ENCODE results near the gene CDK5RAP1. TPM values are rescaled to one million over a fixed set of nuclear protein-coding genes. Genes with fewer than 3 reads are reported as not detected.

Gene CDK5RAP1
- total RNA-seq, 2 donors from 2014 or later, result 26.2 to 26.3 TPM

- Histone ChIP-seq H3K27ac (no peak overlapping the region), H3K4me1 (ENCODE audit: control insufficient read depth in 1 of 2, low read depth in 2 of 2) (no peaks in the 10 kb centered on the region), H3K27me3 (replicated peaks; ENCODE audit: insufficient read depth) (no peaks in the 10 kb centered on the region), H3K9me3 (no peaks in the 10 kb centered on the region), H3K36me3 (no peaks in the 10 kb centered on the region), H3K4me3 (no peak overlapping the region)
- no peak for ATAC-seq (ENCODE audit: insufficient number of reproducible peaks, low FRiP score, low read depth)
- TF ChIP-seq CTCF (IDR thresholded peaks at IDR 0.05), result no peak
- DNase-seq (ENCODE audit: low spot score), result no peak
Observed at GRCh38 chr20:33316958-33317357, 84.4 kb downstream of the CDK5RAP1 start.

- Histone ChIP-seq H3K4me3 (no peak overlapping the region), H3K9me3 (no peaks in the 10 kb centered on the region), H3K36me3 (no peaks in the 10 kb centered on the region), H3K4me1 (ENCODE audit: control insufficient read depth in 1 of 2, low read depth in 2 of 2) (no peaks in the 10 kb centered on the region), H3K27me3 (replicated peaks; ENCODE audit: insufficient read depth) (no peaks in the 10 kb centered on the region), H3K27ac (no peak overlapping the region)
- DNase-seq (ENCODE audit: low spot score) (no peak), ATAC-seq (ENCODE audit: insufficient number of reproducible peaks, low FRiP score, low read depth) (no peak)
- no peak for TF ChIP-seq CTCF (IDR thresholded peaks at IDR 0.05)
Observed at GRCh38 chr20:33316343-33316742, 85.0 kb downstream of the CDK5RAP1 start.

- no peak for ATAC-seq (ENCODE audit: insufficient number of reproducible peaks, low FRiP score, low read depth)
- Histone ChIP-seq H3K36me3 (no peaks in the 10 kb centered on the region), H3K4me3 (no peak overlapping the region), H3K27ac (no peak overlapping the region), H3K4me1 (ENCODE audit: control insufficient read depth in 1 of 2, low read depth in 2 of 2) (no peaks in the 10 kb centered on the region), H3K9me3 (no peaks in the 10 kb centered on the region), H3K27me3 (replicated peaks; ENCODE audit: insufficient read depth) (no peaks in the 10 kb centered on the region)
- no peak for DNase-seq (ENCODE audit: low spot score)
- TF ChIP-seq CTCF (IDR thresholded peaks at IDR 0.05), result no peak
Observed at GRCh38 chr20:33313686-33314314, 87.5 kb downstream of the CDK5RAP1 start.

- Histone ChIP-seq H3K4me1 (ENCODE audit: control insufficient read depth in 1 of 2, low read depth in 2 of 2) (no peaks in the 10 kb centered on the region), H3K9me3 (no peaks in the 10 kb centered on the region), H3K27ac (no peak overlapping the region), H3K4me3 (no peak overlapping the region), H3K36me3 (no peaks in the 10 kb centered on the region), H3K27me3 (replicated peaks; ENCODE audit: insufficient read depth) (no peaks in the 10 kb centered on the region)
- no peak for TF ChIP-seq CTCF (IDR thresholded peaks at IDR 0.05)
- ATAC-seq (ENCODE audit: insufficient number of reproducible peaks, low FRiP score, low read depth) (no peak), DNase-seq (ENCODE audit: low spot score) (no peak)
Observed at GRCh38 chr20:33312583-33312982, 88.7 kb downstream of the CDK5RAP1 start.

GRCh38 chr20:33311996-33312395, 89.3 kb downstream of the CDK5RAP1 start:
- no peak overlapping the region for H3K4me3 ChIP-seq
- H3K27ac ChIP-seq, result no peak overlapping the region
- no peak for ATAC-seq (ENCODE audit: insufficient number of reproducible peaks, low FRiP score, low read depth)
- no peak for TF ChIP-seq CTCF (IDR thresholded peaks at IDR 0.05)
- H3K27me3 ChIP-seq (replicated peaks; ENCODE audit: insufficient read depth), result no peaks in the 10 kb centered on the region
- H3K9me3 ChIP-seq, result no peaks in the 10 kb centered on the region
- no peaks in the 10 kb centered on the region for H3K36me3 ChIP-seq
- H3K4me1 ChIP-seq (ENCODE audit: control insufficient read depth in 1 of 2, low read depth in 2 of 2), result no peaks in the 10 kb centered on the region
- DNase-seq (ENCODE audit: low spot score), result no peak

Data from thoracic aorta (tissue), 2 donors.